Activated T-cell treated with anti-CD3 and anti-CD28 coated beads, Interleukin-2, amount 50 U/mL, for 4 hours (primary cell): ENCODE data around the gene GLB1L. TPM values are rescaled to one million over a fixed set of nuclear protein-coding genes. Genes with fewer than 3 reads are reported as not detected.
A peak's percentile ranks its signal among the peaks of the same experiment; 100 is the strongest.

Experiments used
- ATAC-seq, 2 donors: fragments of 200-7000 bp; cut with Tn5 transposase; one replicate each; pipeline ENCODE4 v1.10.0; 2021
- DNase-seq: peaks from one replicate; pipeline ENCODE4 v3.0.0-alpha.2; 2020
- H3K27me3 Mint-ChIP-seq: one replicate; pipeline ENCODE4 v1.8.0; 2021; ENCODE audit warnings: low read depth, mixed read lengths
- H3K36me3 Mint-ChIP-seq: one replicate; pipeline ENCODE4 v1.8.0; 2022; ENCODE audit warnings: mixed read lengths; ENCODE audit not compliant: insufficient read depth
- H3K4me1 Mint-ChIP-seq: one replicate; pipeline ENCODE4 v1.8.0; 2021; ENCODE audit warnings: low read depth, mixed read lengths
- H3K4me3 Mint-ChIP-seq: one replicate; pipeline ENCODE4 v1.8.0; 2021; ENCODE audit warnings: mild to moderate bottlenecking, moderate library complexity, mixed read lengths
- H3K9me3 Mint-ChIP-seq: one replicate; pipeline ENCODE4 v1.8.0; 2021; ENCODE audit warnings: mixed read lengths
- total RNA-seq, 3 donors: library from RNA; stranded (reverse); gene quantifications; one replicate each; pipeline ENCODE4 v1.2.1, GENCODE V29; 2021

GLB1L gene
- total RNA-seq, 3 donors from 2014 or later = 2.3 to 3.2 (median 3.0) TPM

GRCh38 chr2:219229305-219230058 is 15.8 kb downstream of the GLB1L start, which contains the start of the genes ANKZF1 and ATG9A:
Gene ANKZF1, plus strand, starts transcription at chr2:219229806. Its CDS starts 452 bp downstream, at chr2:219230258.
Gene ATG9A, minus strand, starts transcription at chr2:219229636. Its CDS starts 1,612 bp downstream, at chr2:219228024.
- peaks cover 31% of the 10 kb centered on the region for H3K36me3 Mint-ChIP-seq

DNA sequence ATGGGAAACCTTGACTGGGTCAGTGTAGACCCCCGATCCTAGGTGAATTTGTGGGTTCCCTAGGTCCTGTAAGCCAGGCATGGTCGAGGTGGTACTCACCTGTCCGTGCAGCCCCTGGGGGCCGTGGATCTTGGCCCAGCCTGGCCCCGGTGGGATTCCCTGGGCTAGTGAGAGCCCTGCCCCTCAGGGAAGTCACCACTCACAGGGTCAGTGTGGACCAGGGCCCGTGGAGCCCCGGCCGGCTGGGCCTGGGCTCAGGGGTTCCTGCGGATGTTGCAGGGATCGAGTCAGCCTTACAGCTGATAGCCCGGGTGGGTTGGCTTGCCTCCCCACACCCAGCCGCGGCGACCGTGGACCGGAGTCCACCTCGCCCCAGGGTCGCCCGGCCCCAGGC is 16.3 kb downstream of the GLB1L start:
- Mint-ChIP-seq H3K36me3 (peaks cover 32% of the 10 kb centered on the region), H3K4me1 (peaks cover 52% of the 10 kb centered on the region), H3K9me3 (no peaks in the 10 kb centered on the region), H3K4me3 (peak overlapping the region; percentile 94), H3K27me3 (no peaks in the 10 kb centered on the region)
- DNase-seq = no peak
- no peak for ATAC-seq

More at GRCh38 chr2:219229305-219230058, 15.8 kb downstream of the GLB1L start, which contains the start of the genes ANKZF1 and ATG9A:
- ATAC-seq = peak; percentile 98
- DNase-seq = peak; percentile 96
- Mint-ChIP-seq H3K4me3 (peak within 1 kb of the TSS; percentile 94), H3K27me3 (no peaks in the 10 kb centered on the region), H3K4me1 (peaks cover 55% of the 10 kb centered on the region), H3K9me3 (no peaks in the 10 kb centered on the region)

GRCh38 chr2:219228041-219228910 is 17.0 kb downstream of the GLB1L start:
- DNase-seq (no peak), ATAC-seq (no peak)
- Mint-ChIP-seq H3K36me3 (peaks cover 32% of the 10 kb centered on the region), H3K27me3 (no peaks in the 10 kb centered on the region), H3K4me3 (peak overlapping the region; percentile 94), H3K9me3 (no peaks in the 10 kb centered on the region), H3K4me1 (peaks cover 52% of the 10 kb centered on the region)

- H3K4me3 Mint-ChIP-seq = no peak overlapping the region
- DNase-seq (no peak), ATAC-seq (no peak)
- H3K4me1 Mint-ChIP-seq = peaks cover 28% of the 10 kb centered on the region
- peaks cover 27% of the 10 kb centered on the region for H3K36me3 Mint-ChIP-seq
- no peaks in the 10 kb centered on the region for H3K9me3 Mint-ChIP-seq
- no peaks in the 10 kb centered on the region for H3K27me3 Mint-ChIP-seq
Measured at GRCh38 chr2:219225350-219225749, 19.9 kb downstream of the GLB1L start.

GRCh38 chr2:219223831-219224610 is 21.2 kb downstream of the GLB1L start:
- Mint-ChIP-seq H3K36me3 (peaks cover 27% of the 10 kb centered on the region), H3K27me3 (no peaks in the 10 kb centered on the region), H3K4me3 (no peak overlapping the region), H3K9me3 (no peaks in the 10 kb centered on the region), H3K4me1 (peaks cover 27% of the 10 kb centered on the region)
- ATAC-seq = no peak
- no peak for DNase-seq

- no peak overlapping the region for H3K4me3 Mint-ChIP-seq
- DNase-seq (no peak), ATAC-seq (no peak)
- peaks cover 27% of the 10 kb centered on the region for H3K36me3 Mint-ChIP-seq
- peaks cover 19% of the 10 kb centered on the region for H3K4me1 Mint-ChIP-seq
- H3K9me3 Mint-ChIP-seq = no peaks in the 10 kb centered on the region
- H3K27me3 Mint-ChIP-seq = no peaks in the 10 kb centered on the region
Measured at GRCh38 chr2:219221957-219222518, 23.2 kb downstream of the GLB1L start.

GRCh38 chr2:219220652-219221402 is 24.4 kb downstream of the GLB1L start:
- Mint-ChIP-seq H3K27me3 (no peaks in the 10 kb centered on the region), H3K4me1 (peaks cover 17% of the 10 kb centered on the region), H3K4me3 (no peak overlapping the region), H3K9me3 (no peaks in the 10 kb centered on the region), H3K36me3 (peaks cover 23% of the 10 kb centered on the region)
- no peak for ATAC-seq
- DNase-seq = no peak

DNA sequence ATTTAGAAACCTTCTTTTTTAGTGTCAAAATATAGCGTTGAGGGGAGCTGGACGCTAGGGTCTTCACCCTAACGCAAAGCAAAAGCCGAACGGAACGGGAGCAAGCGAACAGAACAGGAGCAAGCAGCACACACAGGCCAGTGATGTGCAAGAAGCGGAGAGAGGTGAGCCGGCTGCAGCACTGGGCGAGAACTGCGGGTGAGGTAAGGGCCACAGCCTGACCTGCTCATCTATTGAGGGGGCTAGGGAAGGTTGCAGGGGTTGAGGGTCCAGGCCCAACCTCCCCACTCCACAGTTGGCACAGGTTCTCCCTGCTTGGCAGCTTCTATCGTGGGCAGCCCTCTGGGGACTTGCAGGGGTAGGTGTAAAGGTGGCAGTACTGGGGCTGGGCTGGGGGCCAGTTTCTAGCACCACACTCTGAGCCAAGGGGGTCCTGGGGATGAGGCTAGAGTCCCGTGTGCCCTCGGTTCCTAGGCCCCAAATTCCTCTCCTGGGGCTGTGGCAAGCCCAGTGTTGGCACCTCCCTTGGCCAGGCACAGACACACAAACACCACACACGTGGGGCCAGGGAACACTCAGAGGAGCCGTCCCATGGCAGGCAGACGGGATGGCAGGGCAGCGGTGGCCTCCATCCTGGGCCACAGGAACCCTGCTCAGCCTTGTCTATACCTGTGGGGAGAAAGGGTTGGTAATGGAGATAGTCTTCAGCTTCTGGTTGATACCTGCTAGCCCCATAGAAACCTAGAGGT is 25.3 kb downstream of the GLB1L start:
- no peak for ATAC-seq
- H3K27me3 Mint-ChIP-seq = no peaks in the 10 kb centered on the region
- H3K9me3 Mint-ChIP-seq = no peaks in the 10 kb centered on the region
- peaks cover 17% of the 10 kb centered on the region for H3K4me1 Mint-ChIP-seq
- DNase-seq = no peak
- H3K36me3 Mint-ChIP-seq = peaks cover 21% of the 10 kb centered on the region
- no peak overlapping the region for H3K4me3 Mint-ChIP-seq

- peaks cover 17% of the 10 kb centered on the region for H3K4me1 Mint-ChIP-seq
- peak; percentile 82 to 88 for ATAC-seq
- peaks cover 22% of the 10 kb centered on the region for H3K36me3 Mint-ChIP-seq
- H3K4me3 Mint-ChIP-seq = peak within 1 kb of the TSS; percentile 86
- no peaks in the 10 kb centered on the region for H3K9me3 Mint-ChIP-seq
- peak; percentile 85 for DNase-seq
- H3K27me3 Mint-ChIP-seq = no peaks in the 10 kb centered on the region
Measured at GRCh38 chr2:219218732-219219701, 26.2 kb downstream of the GLB1L start, which contains the start of gene ABCB6. Gene ABCB6, minus strand, starts transcription at chr2:219218958. Its CDS starts 285 bp downstream, at chr2:219218673.

DNA sequence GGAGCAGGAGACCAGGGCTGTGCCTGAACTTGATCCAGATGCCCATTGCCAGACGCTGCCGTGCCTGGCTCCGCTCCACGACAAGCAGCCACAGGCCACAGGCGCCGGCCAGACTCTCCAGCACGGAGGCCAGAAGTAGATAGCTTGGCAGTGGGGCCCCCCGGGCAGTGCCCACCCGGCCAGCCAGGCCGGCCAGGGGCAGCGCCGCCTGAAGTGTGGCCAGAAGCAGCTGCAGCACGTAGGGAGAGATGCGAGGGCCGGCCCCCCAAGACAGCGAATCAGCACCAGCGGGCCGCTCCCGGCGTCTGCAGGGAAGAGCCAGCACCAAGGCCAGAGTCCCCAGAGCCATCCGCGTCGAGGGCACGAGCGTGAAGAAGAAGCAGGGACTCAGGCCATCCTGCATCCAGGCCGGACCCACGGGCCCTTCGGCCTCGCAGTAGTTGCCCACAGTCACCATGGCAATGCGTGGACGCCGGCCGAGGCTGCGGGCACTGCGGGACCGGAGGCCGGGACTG is 27.0 kb downstream of the GLB1L start:
- peaks cover 17% of the 10 kb centered on the region for H3K36me3 Mint-ChIP-seq
- H3K4me3 Mint-ChIP-seq = peak overlapping the region; percentile 86
- H3K4me1 Mint-ChIP-seq = peaks cover 17% of the 10 kb centered on the region
- no peaks in the 10 kb centered on the region for H3K9me3 Mint-ChIP-seq
- DNase-seq (no peak), ATAC-seq (peak; percentile 49 to 59)
- H3K27me3 Mint-ChIP-seq = no peaks in the 10 kb centered on the region

DNA sequence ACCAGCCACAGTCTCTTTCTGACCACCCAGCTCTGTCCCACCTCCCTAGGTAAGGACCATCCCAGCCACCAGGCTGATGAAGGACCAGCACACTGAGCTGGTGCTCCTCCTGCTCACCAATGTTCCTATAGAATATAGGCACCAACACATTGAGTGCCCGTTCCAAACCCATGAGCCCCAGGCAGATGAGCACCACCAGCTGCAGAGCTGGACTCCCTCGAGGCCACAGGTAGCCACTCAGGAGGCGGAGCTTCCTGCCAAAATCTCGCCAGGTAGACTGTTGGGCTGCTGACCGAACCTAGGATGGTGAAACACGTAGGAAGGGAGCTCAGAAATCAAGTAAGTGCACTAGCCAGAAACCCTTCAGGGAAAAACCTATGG is 28.7 kb downstream of the GLB1L start:
- H3K27me3 Mint-ChIP-seq = no peaks in the 10 kb centered on the region
- no peaks in the 10 kb centered on the region for H3K9me3 Mint-ChIP-seq
- H3K4me3 Mint-ChIP-seq = no peak overlapping the region
- ATAC-seq (no peak), DNase-seq (no peak)
- H3K4me1 Mint-ChIP-seq = peaks cover 17% of the 10 kb centered on the region
- peaks cover 18% of the 10 kb centered on the region for H3K36me3 Mint-ChIP-seq
